ENCODE data around the gene SLC24A3. TPM values are rescaled to one million over a fixed set of nuclear protein-coding genes. Genes with fewer than 3 reads are reported as not detected.

Gene SLC24A3
- total and polyA plus RNA-seq, 7 donors, result 0.92 to 20.8 (median 13.5) TPM

- peak in 3 of 4 experiments; percentile 31 to 46 (median 40) for TF ChIP-seq CTCF (IDR thresholded peaks at IDR 0.05)
- TF ChIP-seq EP300 (IDR thresholded peaks at IDR 0.05), result no peak
- peaks cover 0 to 6% (median 0%) of the 10 kb centered on the region in 4 donors for H3K4me1 ChIP-seq
- H3K36me3 ChIP-seq, result peaks cover 0 to 19% (median 0%) of the 10 kb centered on the region in 4 donors
- intact Hi-C loops (cut with DNase I), result no loop called here
- DNase-seq, result peak; percentile 76
- H3K27ac ChIP-seq, result no peak overlapping the region
- no peaks in the 10 kb centered on the region for H3K27me3 ChIP-seq
- H3K9me3 ChIP-seq, result no peaks in the 10 kb centered on the region
- 62 to 74% methylated on average over 13 of the region's 13 CpGs for WGBS, 2 donors
- H3K4me3 ChIP-seq, result no peak overlapping the region
These were observed 475.8 kb downstream of the SLC24A3 start for GRCh38 chr20:19688031-19688806.

GRCh38 chr20:19690462-19690861 lies 478.0 kb downstream of the SLC24A3 start:
- Histone ChIP-seq H3K4me3 (no peak overlapping the region), H3K27ac (no peak overlapping the region), H3K27me3 (no peaks in the 10 kb centered on the region), H3K9me3 (no peaks in the 10 kb centered on the region), H3K4me1 (peaks cover 0 to 6% (median 0%) of the 10 kb centered on the region in 4 donors), H3K36me3 (peaks cover 0 to 12% (median 0%) of the 10 kb centered on the region in 4 donors)
- 72 to 74% methylated on average over 5 of the region's 5 CpGs for WGBS, 2 donors
- intact Hi-C loops (cut with DNase I), result loop anchor here (5.0 kb wide), 1 partner anchor 197 kb away; no protein-coding TSS in a partner anchor
- no peak for TF ChIP-seq EP300 (IDR thresholded peaks at IDR 0.05)
- TF ChIP-seq CTCF (IDR thresholded peaks at IDR 0.05), result no peak
- no peak for DNase-seq

- Histone ChIP-seq H3K4me1 (peaks cover 0 to 6% (median 0%) of the 10 kb centered on the region in 4 donors), H3K36me3 (peaks cover 0 to 8% (median 0%) of the 10 kb centered on the region in 4 donors), H3K27me3 (no peaks in the 10 kb centered on the region), H3K9me3 (no peaks in the 10 kb centered on the region), H3K4me3 (no peak overlapping the region), H3K27ac (no peak overlapping the region)
- DNase-seq, result no peak
- intact Hi-C loops (cut with DNase I), result loop anchor here (5.0 kb wide), 1 partner anchor 196 kb away; no protein-coding TSS in a partner anchor
- 68 to 88% methylated on average over 5 of the region's 5 CpGs for WGBS, 2 donors
- TF ChIP-seq CTCF (IDR thresholded peaks at IDR 0.05), result no peak
- TF ChIP-seq POLR2AphosphoS5 (IDR thresholded peaks at IDR 0.05), result no peak
- TF ChIP-seq POLR2A (IDR thresholded peaks at IDR 0.05), result no peak
- TF ChIP-seq EP300 (IDR thresholded peaks at IDR 0.05), result no peak
These were observed 478.7 kb downstream of the SLC24A3 start for GRCh38 chr20:19691125-19691524.

GRCh38 chr20:19692100-19692499 lies 479.7 kb downstream of the SLC24A3 start:
- H3K4me1 ChIP-seq, result peaks cover 0 to 6% (median 0%) of the 10 kb centered on the region in 4 donors
- TF ChIP-seq CTCF (IDR thresholded peaks at IDR 0.05) (no peak), POLR2AphosphoS5 (IDR thresholded peaks at IDR 0.05) (no peak), EP300 (IDR thresholded peaks at IDR 0.05) (no peak), POLR2A (IDR thresholded peaks at IDR 0.05) (no peak)
- H3K27me3 ChIP-seq, result no peaks in the 10 kb centered on the region
- H3K36me3 ChIP-seq, result peaks cover 0 to 8% (median 0%) of the 10 kb centered on the region in 4 donors
- intact Hi-C loops (cut with DNase I), result loop anchor here (2.0 to 5.0 kb wide), 3 partner anchors 67 to 303 kb away; partner anchors contain the start of gene RIN2
- no peaks in the 10 kb centered on the region for H3K9me3 ChIP-seq
- H3K27ac ChIP-seq, result no peak overlapping the region
- no peak overlapping the region for H3K4me3 ChIP-seq
- no peak for DNase-seq
- WGBS, 2 donors, result 77 to 82% methylated on average over 4 of the region's 4 CpGs

Measured in sigmoid colon (tissue), 7 donors.